Endothelial cell of umbilical vein (primary cell): ENCODE results near the gene NUP54. TPM values are rescaled to one million over a fixed set of nuclear protein-coding genes. Genes with fewer than 3 reads are reported as not detected.

Source experiments
- BruUV-seq: library from RNA; stranded (reverse); fragments of 400-500 nt; replicated peaks from 2 replicates; lab custom pipeline; 2021; lab: Mats Ljungman, UMichigan
- CTCF ChIA-PET: fragments of 300-600, 350-600 bp; sonication (Branson Sonifier 250); formaldehyde crosslinking; loops from one replicate; lab custom pipeline; 2021; ENCODE audit warnings: antibody characterized with exemption, inconsistent platforms; lab: Charles Lee
- POLR2A ChIA-PET: fragments of 300-600, 350-600 bp; sonication (Branson Sonifier 250); formaldehyde crosslinking; loops from one replicate; lab custom pipeline; 2021; ENCODE audit warnings: antibody characterized with exemption, inconsistent platforms; lab: Charles Lee
- DNase-seq: peaks from one replicate; pipeline ENCODE4 v3.0.0-alpha.2; 2011; ENCODE audit warnings: low read depth, low spot score
- FAIRE-seq: peaks from 2 replicates; lab custom pipeline; 2011; peaks lifted over from hg19 to GRCh38; lab: Jason Lieb, UNC
- H2AFZ ChIP-seq: 2 replicates; pipeline ENCODE4 v1.6.0; 2012; ENCODE audit warnings: low read depth, low read length, control low read depth, inconsistent platforms
- H3K27ac ChIP-seq: 2 replicates; pipeline ENCODE4 v1.5.1; 2011; ENCODE audit warnings: low read depth, mild to moderate bottlenecking, control low read depth, low read length, moderate library complexity; ENCODE audit not compliant: insufficient read depth
- H3K27me3 ChIP-seq, 2 experiments: 2 replicates each; pipeline versions ENCODE4 v1.6.0 to v1.6.1; 2011; ENCODE audit warnings: low read length in 2 of 2, mixed read lengths in 1 of 2; ENCODE audit not compliant: control insufficient read depth in 2 of 2, insufficient read depth in 2 of 2
- H3K36me3 ChIP-seq, 2 experiments: 2 replicates in 1 of 2; 3 replicates in 1 of 2; pipeline ENCODE4 v1.5.1; 2011; ENCODE audit warnings: low read length in 2 of 2, mild to moderate bottlenecking in 1 of 2, moderate library complexity in 1 of 2; ENCODE audit not compliant: control insufficient read depth in 2 of 2, insufficient read depth in 2 of 2; ENCODE audit errors: extremely low read depth in 1 of 2
- H3K4me1 ChIP-seq: 3 replicates; pipeline ENCODE4 v1.5.1; 2011; ENCODE audit warnings: mild to moderate bottlenecking, low read length; ENCODE audit not compliant: control insufficient read depth, insufficient read depth; ENCODE audit errors: extremely low read depth
- H3K4me2 ChIP-seq: 2 replicates; pipeline ENCODE4 v1.6.1; 2011; ENCODE audit warnings: low read length, control low read depth, mixed read lengths; ENCODE audit not compliant: insufficient read depth
- H3K4me3 ChIP-seq, 3 experiments: fragments of 200-600 bp in 1 of 3; sonication (generic), shearing (Covaris generic) in 1 of 3; replicated peaks in 1 of 3; 2 replicates each; pipeline ENCODE4 v1.5.1; 2011 to 2016; ENCODE audit warnings: control low read depth in 3 of 3, low read length in 3 of 3, mild to moderate bottlenecking in 2 of 3, inconsistent platforms in 1 of 3, low read depth in 1 of 3, moderate library complexity in 1 of 3; ENCODE audit not compliant: insufficient read depth in 1 of 3
- H3K79me2 ChIP-seq: 2 replicates; pipeline ENCODE4 v1.6.0; 2012; ENCODE audit warnings: low read length, inconsistent platforms; ENCODE audit not compliant: control insufficient read depth, insufficient read depth
- H3K9ac ChIP-seq: replicated peaks from 2 replicates; pipeline ENCODE3; 2011; ENCODE audit warnings: low read length, control low read depth; ENCODE audit not compliant: insufficient read depth; ENCODE audit errors: extremely low read depth
- H3K9me1 ChIP-seq: replicated peaks from 3 replicates; pipeline ENCODE4 v1.6.0; 2011; ENCODE audit warnings: mild to moderate bottlenecking, low read length; ENCODE audit not compliant: control insufficient read depth, insufficient read depth; ENCODE audit errors: extremely low read depth
- H3K9me3 ChIP-seq: replicated peaks from 2 replicates; pipeline ENCODE4 v1.5.1; 2012; ENCODE audit warnings: low read length, inconsistent platforms; ENCODE audit not compliant: control insufficient read depth, insufficient read depth
- H4K20me1 ChIP-seq: replicated peaks from 2 replicates; pipeline ENCODE3; 2011; ENCODE audit warnings: mild to moderate bottlenecking, low read length; ENCODE audit not compliant: control insufficient read depth, insufficient read depth; ENCODE audit errors: extremely low read depth
- EZH2 ChIP-seq: IDR thresholded peaks from 2 replicates; pipeline ENCODE4 v1.6.1; 2012; ENCODE audit warnings: borderline replicate concordance, low read depth, mild to moderate bottlenecking, moderate library complexity, low read length, inconsistent platforms; ENCODE audit not compliant: severe bottlenecking
- FOS ChIP-seq: IDR thresholded peaks from 2 replicates; pipeline ENCODE4 v1.6.1; 2011; ENCODE audit warnings: mild to moderate bottlenecking, low read length, moderate library complexity, borderline replicate concordance; ENCODE audit not compliant: insufficient read depth
- GATA2 ChIP-seq: IDR thresholded peaks from 2 replicates; pipeline ENCODE4 v1.7.0; 2011; ENCODE audit warnings: low read depth, mild to moderate bottlenecking, moderate library complexity, mixed read lengths, low read length; ENCODE audit not compliant: insufficient read length, insufficient read depth
- JUN ChIP-seq: IDR thresholded peaks from 2 replicates; pipeline ENCODE4 v1.6.1; 2011; ENCODE audit warnings: borderline replicate concordance, low read depth; ENCODE audit not compliant: insufficient read length, insufficient read depth
- MYC ChIP-seq: IDR thresholded peaks from one replicate; pipeline ENCODE4 v1.6.1; 2011; ENCODE audit warnings: mild to moderate bottlenecking, low read depth, low read length
- POLR2A ChIP-seq: IDR thresholded peaks from 2 replicates; pipeline ENCODE4 v1.6.1; 2012; ENCODE audit warnings: low read depth, mild to moderate bottlenecking, control low read depth, low read length
- POLR2AphosphoS5 ChIP-seq: IDR thresholded peaks from 2 replicates; pipeline ENCODE4 v1.6.1; 2012; ENCODE audit warnings: low read depth, mild to moderate bottlenecking, control low read depth, low read length, moderate library complexity; ENCODE audit not compliant: insufficient read depth
- dilution Hi-C: fragments of 300-500 bp; cut with MboI; formaldehyde crosslinking; loops from one replicate; pipeline ENCODE4 v1.15.0; 2019; ENCODE audit warnings: low sequenced_read_pairs; ENCODE audit not compliant: extremely low pct_ligation_motif_present
- intact Hi-C: fragments of 100-400 bp; cut with micrococcal nuclease; formaldehyde crosslinking; loops from one replicate; pipeline ENCODE4 v1.10.0; 2022
- polyA plus RNA-seq, 4 experiments: library from polyadenylated mRNA; depleted of rRNA in 3 of 4; stranded (reverse) in 3 of 4; unstranded in 1 of 4; fragments of >200 nt; gene quantifications; 2 replicates each; pipeline versions ENCODE4 v1.2.1 to v1.2.3, GENCODE V29; 2011 to 2012; ENCODE audit warnings: missing spikeins in 1 of 4
- total RNA-seq: library from RNA; stranded (reverse); gene quantifications from 2 replicates; pipeline ENCODE4 v1.2.3, GENCODE V29; 2021
- TF ChIP-seq, protein P1 (sequence below): IDR thresholded peaks from 2 replicates; pipeline ENCODE4 v1.6.1; 2011; ENCODE audit not compliant: insufficient read depth, insufficient read length
- TF ChIP-seq, protein P2 (sequence below), 2 donors: IDR thresholded peaks; 1 replicate in 1 of 2; 2 replicates in 1 of 2; pipeline ENCODE4 v1.5.1; 2011; ENCODE audit warnings: low read length in 2 of 2, mild to moderate bottlenecking in 2 of 2, moderate library complexity in 2 of 2, control low read depth in 1 of 2, inconsistent platforms in 1 of 2, low read depth in 1 of 2; ENCODE audit not compliant: insufficient read depth in 1 of 2; ENCODE audit errors: extremely low read depth in 1 of 2

NUP54 gene
- total and polyA plus RNA-seq, 2 donors (not counting 3 experiments of a cell fraction or from before 2014, with no cell fraction given), result 25.7 to 45.7 TPM

- Histone ChIP-seq H3K36me3 (peaks cover 0 to 6% of the 10 kb centered on the region in 2 experiments), H3K9ac (no peak overlapping the region), H3K79me2 (no peaks in the 10 kb centered on the region), H3K4me1 (no peaks in the 10 kb centered on the region), H3K9me1 (no peaks in the 10 kb centered on the region), H3K27ac (no peak overlapping the region), H2AFZ (no peak overlapping the region), H3K4me3 (no peak overlapping the region), H4K20me1 (no peaks in the 10 kb centered on the region), H3K27me3 (peaks cover 0 to 4% of the 10 kb centered on the region in 2 experiments), H3K9me3 (no peaks in the 10 kb centered on the region), H3K4me2 (no peak overlapping the region)
- intact Hi-C loops, result no loop called here
- DNase-seq (no peak), FAIRE-seq (no peak)
- BruUV-seq, result no TSS peak
- POLR2A ChIA-PET, result no interaction called here
- dilution Hi-C loops, result no loop called here
- TF ChIP-seq FOS (no peak), POLR2AphosphoS5 (no peak), POLR2A (no peak), GATA2 (no peak), EZH2 (no peak), MYC (no peak), JUN (no peak)
- TF ChIP-seq, protein P1, sequence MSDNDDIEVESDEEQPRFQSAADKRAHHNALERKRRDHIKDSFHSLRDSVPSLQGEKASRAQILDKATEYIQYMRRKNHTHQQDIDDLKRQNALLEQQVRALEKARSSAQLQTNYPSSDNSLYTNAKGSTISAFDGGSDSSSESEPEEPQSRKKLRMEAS, result no peak
- TF ChIP-seq, protein P2, sequence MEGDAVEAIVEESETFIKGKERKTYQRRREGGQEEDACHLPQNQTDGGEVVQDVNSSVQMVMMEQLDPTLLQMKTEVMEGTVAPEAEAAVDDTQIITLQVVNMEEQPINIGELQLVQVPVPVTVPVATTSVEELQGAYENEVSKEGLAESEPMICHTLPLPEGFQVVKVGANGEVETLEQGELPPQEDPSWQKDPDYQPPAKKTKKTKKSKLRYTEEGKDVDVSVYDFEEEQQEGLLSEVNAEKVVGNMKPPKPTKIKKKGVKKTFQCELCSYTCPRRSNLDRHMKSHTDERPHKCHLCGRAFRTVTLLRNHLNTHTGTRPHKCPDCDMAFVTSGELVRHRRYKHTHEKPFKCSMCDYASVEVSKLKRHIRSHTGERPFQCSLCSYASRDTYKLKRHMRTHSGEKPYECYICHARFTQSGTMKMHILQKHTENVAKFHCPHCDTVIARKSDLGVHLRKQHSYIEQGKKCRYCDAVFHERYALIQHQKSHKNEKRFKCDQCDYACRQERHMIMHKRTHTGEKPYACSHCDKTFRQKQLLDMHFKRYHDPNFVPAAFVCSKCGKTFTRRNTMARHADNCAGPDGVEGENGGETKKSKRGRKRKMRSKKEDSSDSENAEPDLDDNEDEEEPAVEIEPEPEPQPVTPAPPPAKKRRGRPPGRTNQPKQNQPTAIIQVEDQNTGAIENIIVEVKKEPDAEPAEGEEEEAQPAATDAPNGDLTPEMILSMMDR (IDR thresholded peaks at IDR 0.05; ENCODE audit: extremely low read depth in 1 of 2, insufficient read depth in 1 of 2, low read depth in 1 of 2, low read length in 2 of 2), result no peak
- CTCF ChIA-PET, result interaction anchor here (1.1 to 1.6 kb wide), 2 partner anchors 11 to 71 kb away, joined by 3 read pairs; no protein-coding TSS in a partner anchor
Observed at GRCh38 chr4:76108467-76109181, 39.6 kb downstream of the NUP54 start.
